GM19193 (cell line): Measurements from ENCODE around the gene CHST11.

ENCODE experiments used
- POLR2A ChIP-seq: IDR thresholded peaks from 4 replicates; pipeline ENCODE4 v1.6.1; 2011; ENCODE audit not compliant: insufficient read depth, insufficient read length; ENCODE audit errors: extremely low read depth

Gene CHST11

GRCh38 chr12:104480012-104480411, 23.3 kb downstream of the CHST11 start:
- TF ChIP-seq POLR2A = no peak

GRCh38 chr12:104480826-104481440, 24.2 kb downstream of the CHST11 start:
- TF ChIP-seq POLR2A = no peak

GRCh38 chr12:104482113-104482512, 25.4 kb downstream of the CHST11 start:
- TF ChIP-seq POLR2A = no peak

GRCh38 chr12:104482748-104483147, 26.0 kb downstream of the CHST11 start:
- no peak for TF ChIP-seq POLR2A

- no peak for TF ChIP-seq POLR2A
Observed at GRCh38 chr12:104484079-104484478, 27.3 kb downstream of the CHST11 start.

GRCh38 chr12:104485651-104486362, 29.1 kb downstream of the CHST11 start:
- no peak for TF ChIP-seq POLR2A

- TF ChIP-seq POLR2A = no peak
Observed at GRCh38 chr12:104486363-104486750, 29.6 kb downstream of the CHST11 start.

GRCh38 chr12:104486943-104487819, 30.4 kb downstream of the CHST11 start:
- TF ChIP-seq POLR2A = no peak

- no peak for TF ChIP-seq POLR2A
Observed at GRCh38 chr12:104488374-104488773, 31.6 kb downstream of the CHST11 start.

GRCh38 chr12:104490186-104490585, 33.4 kb downstream of the CHST11 start:
- TF ChIP-seq POLR2A = no peak

GRCh38 chr12:104490850-104491249, 34.1 kb downstream of the CHST11 start:
- TF ChIP-seq POLR2A = no peak

GRCh38 chr12:104493496-104493895, 36.7 kb downstream of the CHST11 start:
- TF ChIP-seq POLR2A = no peak

GRCh38 chr12:104494137-104494792, 37.5 kb downstream of the CHST11 start:
- TF ChIP-seq POLR2A = no peak

GRCh38 chr12:104494793-104495158, 38.0 kb downstream of the CHST11 start:
- no peak for TF ChIP-seq POLR2A

GRCh38 chr12:104495786-104496185, 39.0 kb downstream of the CHST11 start:
- no peak for TF ChIP-seq POLR2A

GRCh38 chr12:104496336-104496735, 39.6 kb downstream of the CHST11 start:
- no peak for TF ChIP-seq POLR2A

- no peak for TF ChIP-seq POLR2A
Observed at GRCh38 chr12:104498211-104498801, 41.6 kb downstream of the CHST11 start.
